GM18858 (cell line): ENCODE data around the gene SLC31A1.
"Not testable (repeated sequence)": the region's sequence is repeated elsewhere in the genome, so short reads cannot be mapped to it uniquely, and the experiment has no call there.

Source experiments
- ATAC-seq: cut with Tn5 transposase; IDR thresholded peaks from one replicate; pipeline ENCODE4 v1.9.1; 2021; ENCODE audit not compliant: unreplicated experiment

SLC31A1 gene

GRCh38 chr9:113258282-113258681 is 36.9 kb downstream of the SLC31A1 start:
- no peak for ATAC-seq

- ATAC-seq: no peak
Measured at GRCh38 chr9:113261917-113262671, 40.8 kb downstream of the SLC31A1 start.

DNA sequence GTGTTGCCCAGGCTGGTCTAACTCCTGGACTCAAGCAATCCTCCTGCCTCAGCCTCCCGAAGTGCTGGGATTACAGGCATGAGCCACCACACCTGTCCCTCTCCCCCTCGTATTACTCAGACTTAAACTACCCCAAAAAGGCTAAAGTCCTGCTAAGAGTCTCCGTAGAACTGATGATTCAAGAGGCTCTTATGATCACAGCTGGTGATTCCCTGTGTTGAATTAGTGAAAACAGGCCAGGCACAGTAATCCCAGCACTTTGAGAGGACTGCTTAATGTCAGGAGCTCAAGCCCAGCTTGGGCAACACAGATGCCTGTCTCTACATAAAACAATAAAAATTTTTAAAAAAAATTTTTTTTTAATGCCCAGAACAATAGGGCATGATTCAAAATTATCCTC is 44.8 kb downstream of the SLC31A1 start:
- no peak for ATAC-seq

DNA sequence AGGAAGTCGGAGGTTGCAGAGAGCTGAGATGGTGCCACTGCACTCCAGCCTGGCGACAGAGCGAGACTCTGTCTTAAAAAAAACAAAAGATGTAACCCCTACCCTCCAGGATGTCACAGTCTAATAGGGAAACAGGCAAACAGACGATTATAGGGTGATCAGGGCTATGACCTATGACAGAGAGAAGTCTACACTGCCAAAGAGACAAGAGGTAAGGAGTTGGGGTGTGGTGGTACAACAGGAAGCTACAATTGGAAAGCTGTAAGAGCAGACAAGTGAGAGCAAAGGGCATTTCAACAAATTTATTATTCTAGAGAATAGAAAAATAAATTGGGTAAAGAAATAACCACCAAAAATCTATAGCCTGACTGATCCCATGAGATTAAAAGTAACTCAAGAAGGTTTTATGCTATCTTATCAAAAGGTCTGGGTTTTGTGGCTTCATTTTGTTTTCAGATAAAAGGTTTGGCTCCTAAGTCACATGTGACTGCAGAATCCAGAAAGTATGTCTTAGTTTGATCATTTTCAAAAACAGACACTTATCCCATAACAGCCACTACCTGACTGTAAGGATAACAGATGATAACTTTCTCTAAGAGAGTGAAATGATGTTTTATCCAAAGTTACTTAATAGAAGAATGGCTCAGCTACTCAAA is 46.7 kb downstream of the SLC31A1 start:
- ATAC-seq: no peak

GRCh38 chr9:113269355-113269754 is 48.0 kb downstream of the SLC31A1 start:
- ATAC-seq: no peak

DNA sequence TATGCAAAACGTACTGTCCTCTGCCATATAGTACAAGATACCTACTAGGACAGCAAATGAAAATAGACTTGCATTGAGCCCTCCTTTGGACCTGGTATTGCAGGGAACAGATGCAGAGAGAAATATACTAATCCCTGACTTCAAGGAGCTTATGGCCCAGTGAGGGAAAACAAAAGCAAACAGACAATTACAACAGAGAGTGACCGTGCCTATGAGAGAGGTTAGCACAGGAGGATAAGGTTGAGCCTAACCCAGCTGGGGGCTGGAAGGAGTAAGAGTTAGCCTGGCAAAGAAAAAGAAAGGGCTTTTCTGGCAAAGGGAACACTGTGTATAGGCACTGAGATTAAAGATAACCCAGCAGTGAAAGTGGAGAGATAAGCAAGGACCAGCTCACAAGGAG is 48.5 kb downstream of the SLC31A1 start:
- no peak for ATAC-seq

- ATAC-seq: no peak
Measured at GRCh38 chr9:113274474-113275156, 53.3 kb downstream of the SLC31A1 start.

GRCh38 chr9:113275157-113276131 is 54.1 kb downstream of the SLC31A1 start, which contains the start of the genes CDC26 and PRPF4:
CDC26 (minus strand) TSS chr9:113275572; CDS start chr9:113272507, 3,065 bp downstream.
PRPF4 (plus strand) TSS chr9:113275658; CDS start chr9:113275744, 86 bp downstream.
- ATAC-seq: peak; percentile 91

DNA sequence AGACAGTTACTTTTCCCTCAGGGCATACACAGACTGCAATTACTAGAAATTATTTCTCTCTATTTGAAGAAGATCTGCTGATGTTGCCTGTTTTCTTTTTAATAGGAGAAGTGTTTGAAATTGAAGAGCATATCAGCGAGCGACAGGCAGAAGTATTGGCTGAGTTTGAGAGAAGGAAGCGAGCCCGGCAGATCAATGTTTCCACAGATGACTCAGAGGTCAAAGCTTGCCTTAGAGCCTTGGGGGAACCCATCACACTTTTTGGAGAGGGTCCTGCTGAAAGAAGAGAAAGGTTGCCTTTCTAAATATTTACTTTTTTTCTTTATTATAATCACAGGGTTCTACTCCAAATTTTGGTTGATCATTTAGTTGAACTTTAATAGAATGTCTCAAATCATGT is 57.5 kb downstream of the SLC31A1 start:
- ATAC-seq: no peak

GRCh38 chr9:113281356-113281755 is 60.0 kb downstream of the SLC31A1 start:
- ATAC-seq: no peak

- ATAC-seq: no peak
Measured at GRCh38 chr9:113289091-113289490, 67.7 kb downstream of the SLC31A1 start.

DNA sequence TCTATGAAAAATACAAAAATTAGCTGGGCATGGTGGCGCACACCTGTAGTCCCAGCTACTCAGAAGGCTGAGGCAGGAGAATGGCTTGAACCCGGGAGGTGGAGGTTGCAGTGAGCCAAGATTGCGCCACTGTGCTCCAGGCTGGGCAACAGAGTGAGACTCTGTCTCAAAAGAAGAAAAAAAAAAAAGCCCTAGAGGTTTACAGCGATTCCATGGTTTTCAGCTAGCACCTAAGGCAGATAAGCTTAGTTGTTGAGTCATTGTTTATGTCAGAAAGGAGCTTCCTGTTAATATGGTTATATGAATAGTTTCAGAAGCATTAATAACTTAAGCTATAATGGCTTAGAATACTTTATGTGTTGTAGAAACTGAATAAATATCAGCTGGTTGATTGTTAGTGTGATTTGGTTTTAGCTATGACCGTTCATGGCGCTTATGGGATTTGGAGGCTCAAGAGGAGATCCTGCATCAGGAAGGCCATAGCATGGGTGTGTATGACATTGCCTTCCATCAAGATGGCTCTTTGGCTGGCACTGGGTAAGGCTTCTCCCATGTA is 68.8 kb downstream of the SLC31A1 start:
- no peak for ATAC-seq

GRCh38 chr9:113293285-113293878 is 72.0 kb downstream of the SLC31A1 start:
- ATAC-seq: no peak

DNA sequence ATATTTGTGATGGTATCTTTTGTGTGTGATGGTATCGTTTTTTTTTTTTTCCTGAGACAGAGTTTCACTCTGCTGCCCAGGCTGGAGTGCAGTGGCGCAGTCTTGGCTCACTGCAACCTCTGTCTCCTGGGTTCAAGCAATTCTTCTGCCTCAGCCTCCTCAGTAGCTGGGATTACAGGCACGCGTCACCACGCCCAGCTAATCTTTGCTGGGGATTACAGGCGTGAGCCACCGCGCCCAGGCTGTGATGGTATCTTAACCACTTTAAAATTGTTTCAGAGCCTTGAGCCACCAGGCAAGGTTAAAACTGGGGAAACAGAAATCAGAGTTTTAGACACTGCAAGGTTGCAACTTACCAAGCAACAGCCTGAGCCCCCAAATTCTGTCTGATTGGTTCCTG is 74.9 kb downstream of the SLC31A1 start:
- ATAC-seq: not testable (repeated sequence)

DNA sequence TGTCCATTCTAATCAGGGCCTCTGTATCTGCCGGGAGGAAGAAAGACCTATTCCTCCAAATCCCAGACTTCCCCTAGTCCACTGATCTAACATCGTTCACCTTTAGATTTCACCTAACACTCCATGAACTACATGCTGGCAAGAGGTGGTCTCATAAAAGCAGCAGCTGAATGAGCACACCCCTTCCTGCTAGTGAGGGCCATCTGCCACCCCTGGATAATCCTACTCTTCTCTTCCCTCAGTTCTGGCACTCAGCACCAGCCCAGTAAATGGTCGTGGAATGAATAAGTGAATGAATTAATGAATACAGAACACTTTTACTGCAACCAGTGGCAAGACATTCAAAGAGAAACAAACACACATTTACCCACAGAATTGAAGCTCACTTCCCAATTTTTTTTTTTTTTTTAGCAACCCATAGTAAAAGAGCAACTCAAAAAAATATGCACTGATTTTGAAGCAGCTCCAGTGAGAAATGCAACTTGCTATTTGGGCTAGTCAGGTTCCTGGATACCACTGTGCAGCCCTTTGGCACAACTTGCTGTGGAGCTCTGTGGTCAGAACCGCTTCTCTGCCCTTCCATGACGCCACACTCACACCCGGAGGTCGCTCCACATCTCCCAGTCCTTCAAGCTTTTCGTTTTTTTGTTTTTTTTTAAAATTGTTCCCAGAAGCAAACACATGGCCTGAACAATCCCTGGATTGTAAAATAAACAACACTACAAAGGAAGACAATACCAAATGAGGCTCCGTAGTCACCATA is 75.6 kb downstream of the SLC31A1 start:
- ATAC-seq: no peak

DNA sequence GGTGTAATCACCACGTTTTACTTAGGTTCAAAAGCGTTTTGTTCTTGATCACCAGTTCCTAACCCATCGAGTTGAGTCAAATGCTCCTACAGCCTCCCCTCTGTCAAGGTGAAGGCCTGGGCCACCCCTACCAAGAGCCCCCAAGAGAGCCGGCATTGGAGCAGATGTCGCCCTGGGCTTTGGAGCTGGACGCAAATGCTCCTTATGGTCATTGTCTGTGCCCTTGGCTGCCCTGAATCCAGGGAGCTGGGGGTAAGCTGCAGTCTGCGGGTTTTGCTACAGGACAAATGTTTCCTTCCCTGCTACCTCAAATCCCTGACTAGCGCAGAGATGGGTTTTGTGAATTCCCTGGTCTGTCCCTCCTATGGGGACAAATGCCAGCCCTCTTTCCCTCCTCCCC is 77.0 kb downstream of the SLC31A1 start:
- no peak for ATAC-seq

DNA sequence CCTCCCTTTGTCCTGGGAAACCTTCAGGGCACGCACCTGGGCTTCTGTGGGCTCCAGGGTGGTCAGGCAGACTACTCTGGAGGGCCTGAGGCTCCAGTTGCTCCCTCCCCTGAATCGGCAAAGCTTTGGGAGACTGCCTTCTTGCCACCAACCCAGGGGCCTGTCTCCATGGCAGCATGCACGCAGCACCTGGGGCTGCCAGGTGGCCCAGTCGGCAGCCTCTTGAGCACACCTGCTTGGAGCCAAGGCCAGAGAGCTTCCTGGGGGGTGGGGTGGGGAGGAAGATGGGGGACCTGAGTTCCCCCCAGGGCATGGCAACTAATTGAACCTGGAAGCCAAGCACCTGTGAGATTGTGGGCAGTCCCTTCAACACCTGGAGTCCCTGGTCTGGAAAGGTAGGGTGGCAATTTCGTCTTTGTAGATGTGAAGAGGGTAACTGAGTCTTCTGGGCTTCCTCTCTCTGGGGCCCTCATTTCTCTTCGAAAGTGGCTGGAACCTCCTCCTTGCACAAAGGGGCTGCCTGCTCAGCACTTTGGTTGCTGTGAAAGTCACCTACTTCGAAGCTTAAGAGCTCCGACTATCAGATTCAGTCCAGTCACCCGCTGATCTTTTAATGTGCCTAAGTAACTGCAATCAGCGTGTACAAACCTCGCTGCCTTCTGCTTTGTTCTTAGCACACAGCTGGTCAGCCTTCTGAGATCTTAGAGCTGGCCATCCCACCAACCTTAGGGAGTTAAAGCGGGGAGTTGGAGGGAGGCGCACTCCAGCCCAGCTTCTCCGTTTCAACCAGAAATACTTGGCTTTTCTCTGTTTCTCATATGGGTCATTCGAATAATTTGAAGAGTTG is 77.8 kb downstream of the SLC31A1 start:
- ATAC-seq: no peak

- no peak for ATAC-seq
Measured at GRCh38 chr9:113299800-113300292, 78.5 kb downstream of the SLC31A1 start.
